ENCODE results near the gene SRGN. TPM values are rescaled to one million over a fixed set of nuclear protein-coding genes. Genes with fewer than 3 reads are reported as not detected.

Gene SRGN
- total and polyA plus RNA-seq, 2 of the 8 experiments (the other 6 are each of a cell fraction or from before 2014, with no cell fraction given): 0.06 TPM; not detected in 1

GRCh38 chr10:69101451-69102095, 13.7 kb downstream of the SRGN start:
- Histone ChIP-seq H2AFZ (ENCODE audit: low read length) (no peak overlapping the region), H2BK12ac (ENCODE audit: low read depth, low read length) (no peak overlapping the region)
- CTCF ChIA-PET (ENCODE audit: partially characterized antibody): interaction anchor here (0.6 to 2.5 kb wide), 5 partner anchors 9 to 88 kb away, joined by 3 to 5 read pairs (median 3); no protein-coding TSS in a partner anchor
- TF ChIP-seq KDM5A (IDR thresholded peaks at IDR 0.05; ENCODE audit: low read length) (no peak), KDM1A (IDR thresholded peaks at IDR 0.05; ENCODE audit: borderline replicate concordance, low read length) (no peak), SUZ12 (IDR thresholded peaks at IDR 0.05; ENCODE audit: low read length) (no peak), POLR2A (IDR thresholded peaks at IDR 0.05; ENCODE audit: control extremely low read depth in 1 of 2, low read depth in 2 of 2, low read length in 2 of 2) (no peak), SP2 (IDR thresholded peaks at IDR 0.05; ENCODE audit: low read length) (no peak), EGR1 (IDR thresholded peaks at IDR 0.05; ENCODE audit: borderline replicate concordance, low read depth, low read length) (no peak), ZNF274 (IDR thresholded peaks at IDR 0.05; ENCODE audit: borderline replicate concordance, extremely low read depth, low read length) (no peak), SP4 (IDR thresholded peaks at IDR 0.05; ENCODE audit: low read length) (no peak), NRF1 (IDR thresholded peaks at IDR 0.05; ENCODE audit: low read depth, low read length) (no peak), TAF7 (optimal IDR thresholded peaks at IDR 0.05; ENCODE audit: borderline replicate concordance, low read depth, low read length) (no peak), RXRA (IDR thresholded peaks at IDR 0.05; ENCODE audit: insufficient read depth, low read depth, low read length) (no peak), GABPA (IDR thresholded peaks at IDR 0.05; ENCODE audit: borderline replicate concordance, insufficient read depth, low read length) (no peak), CBX8 (IDR thresholded peaks at IDR 0.05; ENCODE audit: borderline replicate concordance, low read depth, low read length) (no peak), BCL11A (IDR thresholded peaks at IDR 0.05; ENCODE audit: low read depth in 2 of 2, low read length in 2 of 2) (no peak), SIX5 (IDR thresholded peaks at IDR 0.05; ENCODE audit: low read depth, low read length) (no peak)

More at GRCh38 chr10:69101451-69102095, 13.7 kb downstream of the SRGN start:
- no peak overlapping the region for H3K14ac ChIP-seq (ENCODE audit: insufficient read length)
- no peak overlapping the region for H2BK120ac ChIP-seq (replicated peaks; ENCODE audit: low read depth, low read length)
- H3K79me1 ChIP-seq (ENCODE audit: low read depth, low read length): no peaks in the 10 kb centered on the region
- no peak overlapping the region for H4K91ac ChIP-seq (replicated peaks; ENCODE audit: insufficient read length, low read length)
- H3K56ac ChIP-seq (replicated peaks; ENCODE audit: insufficient read length, low read depth, low read length): no peak overlapping the region
- H4K8ac ChIP-seq (ENCODE audit: extremely low read depth, insufficient read depth, low read length): no peak overlapping the region
- POLR2A ChIA-PET (ENCODE audit: partially characterized antibody): interaction anchor here (0.7 kb wide), 1 partner anchor 153 kb away, joined by 3 read pairs; no protein-coding TSS in a partner anchor
- no peaks in the 10 kb centered on the region for H3K27me3 ChIP-seq (replicated peaks in 1 of 4; ENCODE audit: control insufficient read depth in 3 of 4, extremely low read depth in 1 of 4, insufficient read depth in 3 of 4, low read length in 3 of 4)
- H3K4me2 ChIP-seq (ENCODE audit: insufficient read depth in 1 of 2, low read depth in 2 of 2, low read length in 2 of 2): no peak overlapping the region; a peak in 1 of 4 replicates
- no peak overlapping the region for H3K23ac ChIP-seq (ENCODE audit: insufficient read length)
- no peaks in the 10 kb centered on the region for H4K20me1 ChIP-seq (replicated peaks in 1 of 2; ENCODE audit: control insufficient read depth in 1 of 2, insufficient read depth in 2 of 2, low read length in 2 of 2)
- H3K27ac ChIP-seq (ENCODE audit: low read depth, low read length): no peak overlapping the region
- no peak overlapping the region for H3K18ac ChIP-seq (ENCODE audit: extremely low read depth, low read length)
- no peak overlapping the region for H3K9ac ChIP-seq (replicated peaks in 1 of 4; ENCODE audit: extremely low read depth in 1 of 4, low read depth in 3 of 4, low read length in 3 of 4)
- no peaks in the 10 kb centered on the region for H3K36me3 ChIP-seq (ENCODE audit: control insufficient read depth in 2 of 4, insufficient read depth in 4 of 4, low read length in 3 of 4)
- no peak overlapping the region for H2AK5ac ChIP-seq (ENCODE audit: low read depth, low read length)
- H3K23me2 ChIP-seq (ENCODE audit: low read depth, low read length): no peaks in the 10 kb centered on the region
- peaks cover 0 to 2% (median 0%) of the 10 kb centered on the region in 4 experiments; a peak in 1 of 7 replicates for H3K4me1 ChIP-seq (replicated peaks in 1 of 4; ENCODE audit: control insufficient read depth in 3 of 4, insufficient read depth in 4 of 4, low read length in 3 of 4)
- H3K79me2 ChIP-seq (ENCODE audit: control insufficient read depth in 1 of 2, insufficient read depth in 2 of 2, low read length in 2 of 2): no peaks in the 10 kb centered on the region
- no peak overlapping the region for H2BK20ac ChIP-seq (ENCODE audit: low read length)
- FAIRE-seq: no peak
- H2BK15ac ChIP-seq (ENCODE audit: low read length): no peak overlapping the region
- no peak overlapping the region for H2BK5ac ChIP-seq (ENCODE audit: low read depth, low read length)
- no peak overlapping the region for H4K5ac ChIP-seq (ENCODE audit: insufficient read length, low read depth, low read length)
- WGBS, 2 experiments (ENCODE audit: extremely low coverage in 1 of 2, insufficient coverage in 1 of 2, insufficient read length in 1 of 2, insufficient replicate concordance in 2 of 2, low coverage in 1 of 2, low lambda C conversion rate in 2 of 2, missing lambda C conversion rate in 1 of 2): 92% methylated on average over 6 of the region's 6 CpGs; no CpG with 5 or more reads in 1 of the 2 experiments
- no peak for DNase-seq (ENCODE audit: low read depth in 1 of 2, low spot score in 2 of 2)
- no peak overlapping the region for H3K4ac ChIP-seq (replicated peaks; ENCODE audit: insufficient read length, low read depth, low read length)
- no peak overlapping the region for H3K4me3 ChIP-seq (ENCODE audit: extremely low read depth in 1 of 4, insufficient read depth in 2 of 4, low read depth in 3 of 4, low read length in 4 of 4)
- no peaks in the 10 kb centered on the region for H3K9me3 ChIP-seq (ENCODE audit: insufficient read depth in 2 of 2, low read depth in 1 of 2, low read length in 1 of 2)
